ENCODE measurements around the gene CTIF. TPM values are rescaled to one million over a fixed set of nuclear protein-coding genes. Genes with fewer than 3 reads are reported as not detected.
A peak's percentile ranks its signal among the peaks of the same experiment; 100 is the strongest.

The CTIF gene
- total RNA-seq, 6 experiments from 2014 or later: 77.6 to 100 (median 79.2) TPM

- TF ChIP-seq CTCF (IDR thresholded peaks at IDR 0.05): no peak
- peaks cover 26% of the 10 kb centered on the region for H3K36me3 Mint-ChIP-seq (ENCODE audit: low read depth)
- peaks cover 84% of the 10 kb centered on the region for H3K4me1 Mint-ChIP-seq (ENCODE audit: low read depth)
- peaks cover 5% of the 10 kb centered on the region for H3K27me3 Mint-ChIP-seq (ENCODE audit: insufficient read depth)
- H3K4me3 Mint-ChIP-seq: no peak overlapping the region
- no peaks in the 10 kb centered on the region for H3K9me3 Mint-ChIP-seq
- DNase-seq: no peak
- no peak overlapping the region for H3K27ac Mint-ChIP-seq
These were observed 202.1 kb downstream of the CTIF start for GRCh38 chr18:48740851-48741485.

GRCh38 chr18:48741866-48742265, 203.0 kb downstream of the CTIF start:
- Mint-ChIP-seq H3K27me3 (ENCODE audit: insufficient read depth) (peaks cover 8% of the 10 kb centered on the region), H3K9me3 (no peaks in the 10 kb centered on the region), H3K27ac (peak overlapping the region; percentile 85), H3K4me3 (peak overlapping the region; percentile 54), H3K36me3 (ENCODE audit: low read depth) (peaks cover 26% of the 10 kb centered on the region), H3K4me1 (ENCODE audit: low read depth) (peaks cover 75% of the 10 kb centered on the region)
- DNase-seq: no peak
- TF ChIP-seq CTCF (IDR thresholded peaks at IDR 0.05): no peak

GRCh38 chr18:48742304-48742703, 203.5 kb downstream of the CTIF start:
- no peaks in the 10 kb centered on the region for H3K9me3 Mint-ChIP-seq

GRCh38 chr18:48742706-48743475, 204.1 kb downstream of the CTIF start:
- Mint-ChIP-seq H3K4me1 (ENCODE audit: low read depth) (peaks cover 68% of the 10 kb centered on the region), H3K9me3 (no peaks in the 10 kb centered on the region), H3K27me3 (ENCODE audit: insufficient read depth) (peaks cover 6% of the 10 kb centered on the region; the same call in 1 of the 2 replicates), H3K4me3 (peak overlapping the region; percentile 82), H3K36me3 (ENCODE audit: low read depth) (peaks cover 24% of the 10 kb centered on the region), H3K27ac (peak overlapping the region; percentile 85)
- peak; percentile 69 for DNase-seq
- TF ChIP-seq CTCF (IDR thresholded peaks at IDR 0.05): no peak

More at GRCh38 chr18:48742304-48742703, 203.5 kb downstream of the CTIF start:
- Mint-ChIP-seq H3K4me3 (peak overlapping the region; percentile 82; the same call in 1 of the 2 replicates), H3K36me3 (ENCODE audit: low read depth) (peaks cover 26% of the 10 kb centered on the region), H3K27ac (peak overlapping the region; percentile 85), H3K27me3 (ENCODE audit: insufficient read depth) (peaks cover 6% of the 10 kb centered on the region; the same call in 1 of the 2 replicates), H3K4me1 (ENCODE audit: low read depth) (peaks cover 70% of the 10 kb centered on the region)
- no peak for TF ChIP-seq CTCF (IDR thresholded peaks at IDR 0.05)
- DNase-seq: no peak

DNA sequence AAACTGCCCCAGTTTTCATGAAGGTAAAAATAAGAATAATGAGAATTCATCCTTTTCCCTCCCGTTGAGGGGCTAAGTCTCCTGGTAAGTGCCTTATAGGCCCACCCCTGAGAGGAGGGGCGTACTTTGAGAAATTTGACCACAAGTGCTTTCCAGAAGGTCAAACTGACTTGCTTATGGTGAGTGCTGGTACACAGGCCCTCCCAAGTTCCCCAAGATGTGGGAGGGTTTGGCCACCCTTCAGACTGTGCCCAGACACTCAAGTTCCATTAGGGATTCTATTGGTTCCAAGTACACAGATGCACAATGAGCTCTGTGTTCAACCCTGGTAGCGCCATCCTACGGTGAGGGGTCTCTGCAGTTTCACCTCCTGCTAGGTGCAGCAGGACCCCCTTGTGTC, 205.1 kb downstream of the CTIF start:
- Mint-ChIP-seq H3K27ac (peak overlapping the region; percentile 61; the same call in 1 of the 2 replicates), H3K4me1 (ENCODE audit: low read depth) (peaks cover 58% of the 10 kb centered on the region), H3K27me3 (ENCODE audit: insufficient read depth) (peaks cover 6% of the 10 kb centered on the region; the same call in 1 of the 2 replicates), H3K36me3 (ENCODE audit: low read depth) (peaks cover 14% of the 10 kb centered on the region), H3K9me3 (no peaks in the 10 kb centered on the region), H3K4me3 (no peak overlapping the region)
- no peak for DNase-seq
- no peak for TF ChIP-seq CTCF (IDR thresholded peaks at IDR 0.05)
